H1 (cell line): Measurements from ENCODE around the gene PLD3. TPM values are rescaled to one million over a fixed set of nuclear protein-coding genes. Genes with fewer than 3 reads are reported as not detected.
A peak's percentile ranks its signal among the peaks of the same experiment; 100 is the strongest.

Experiments used
- CTCF ChIA-PET: fragments of 300-600 bp; sonication (Branson Sonifier 250); formaldehyde crosslinking; loops from one replicate; lab custom pipeline; 2021; ENCODE audit not compliant: partially characterized antibody; lab: Charles Lee
- POLR2A ChIA-PET: fragments of 300-600 bp; sonication (Branson Sonifier 250); formaldehyde crosslinking; loops from one replicate; lab custom pipeline; 2021; ENCODE audit warnings: inconsistent platforms; ENCODE audit not compliant: partially characterized antibody; lab: Charles Lee
- DNase-seq, 2 experiments: peaks; one replicate each; pipeline versions ENCODE4 v3.0.0 to v3.0.0-alpha.2; 2010 to 2022; ENCODE audit warnings: low spot score in 2 of 2, low read depth in 1 of 2, mixed read lengths in 1 of 2
- FAIRE-seq: peaks from 2 replicates; lab custom pipeline; 2011; peaks lifted over from hg19 to GRCh38; lab: Jason Lieb, UNC
- H2AFZ ChIP-seq: 2 replicates; pipeline ENCODE4 v1.8.1; 2012; ENCODE audit warnings: low read length, inconsistent platforms
- H2AK5ac ChIP-seq: 2 replicates; pipeline ENCODE4 v1.6.1; 2013; ENCODE audit warnings: low read depth, low read length
- H2BK120ac ChIP-seq: replicated peaks from 2 replicates; pipeline ENCODE3; 2013; ENCODE audit warnings: low read depth, low read length, inconsistent platforms
- H2BK12ac ChIP-seq: 2 replicates; pipeline ENCODE4 v1.6.1; 2013; ENCODE audit warnings: low read depth, low read length
- H2BK15ac ChIP-seq: 2 replicates; pipeline ENCODE4 v1.6.1; 2013; ENCODE audit warnings: low read length
- H2BK20ac ChIP-seq: 2 replicates; pipeline ENCODE4 v1.6.1; 2013; ENCODE audit warnings: low read length
- H2BK5ac ChIP-seq: 2 replicates; pipeline ENCODE4 v1.6.1; 2013; ENCODE audit warnings: low read depth, low read length
- H3K14ac ChIP-seq: 2 replicates; pipeline ENCODE4 v1.6.1; 2013; ENCODE audit warnings: inconsistent platforms; ENCODE audit not compliant: insufficient read length
- H3K18ac ChIP-seq: 2 replicates; pipeline ENCODE4 v1.6.1; 2013; ENCODE audit warnings: low read length; ENCODE audit errors: extremely low read depth
- H3K23ac ChIP-seq: 2 replicates; pipeline ENCODE4 v1.6.1; 2013; ENCODE audit warnings: inconsistent platforms; ENCODE audit not compliant: insufficient read length
- H3K23me2 ChIP-seq: 2 replicates; pipeline ENCODE4 v1.6.1; 2013; ENCODE audit warnings: low read depth, low read length
- H3K27ac ChIP-seq: 2 replicates; pipeline ENCODE4 v1.6.1; 2011; ENCODE audit warnings: low read depth, low read length, inconsistent platforms
- H3K27me3 ChIP-seq, 4 experiments: replicated peaks in 1 of 4; 1 replicate in 1 of 4; 2 replicates in 3 of 4; pipeline versions ENCODE4 v1.6.1 to v1.8.1; 2011 to 2013; ENCODE audit warnings: low read length in 3 of 4, mild to moderate bottlenecking in 3 of 4, inconsistent platforms in 2 of 4, mixed read lengths in 2 of 4, moderate library complexity in 1 of 4; ENCODE audit not compliant: control insufficient read depth in 3 of 4, insufficient read depth in 3 of 4; ENCODE audit errors: extremely low read depth in 1 of 4
- H3K36me3 ChIP-seq, 4 experiments: 2 replicates each; pipeline versions ENCODE4 v1.6.1 to v1.8.1; 2011 to 2013; ENCODE audit warnings: mild to moderate bottlenecking in 4 of 4, low read length in 3 of 4, moderate library complexity in 2 of 4, control low read depth in 1 of 4, inconsistent platforms in 1 of 4; ENCODE audit not compliant: insufficient read depth in 4 of 4, control insufficient read depth in 2 of 4
- H3K4ac ChIP-seq: replicated peaks from 2 replicates; pipeline ENCODE3; 2013; ENCODE audit warnings: low read length, low read depth, mixed read lengths, inconsistent platforms; ENCODE audit not compliant: insufficient read length
- H3K4me1 ChIP-seq, 4 experiments: replicated peaks in 1 of 4; 1 replicate in 1 of 4; 2 replicates in 3 of 4; pipeline versions ENCODE4 v1.6.1 to v1.8.1; 2011 to 2013; ENCODE audit warnings: low read length in 3 of 4, inconsistent platforms in 2 of 4, mixed read lengths in 1 of 4; ENCODE audit not compliant: insufficient read depth in 4 of 4, control insufficient read depth in 3 of 4
- H3K4me2 ChIP-seq, 2 experiments: 2 replicates each; pipeline versions ENCODE4 v1.6.1 to v1.8.1; 2011 to 2013; ENCODE audit warnings: low read depth in 2 of 2, low read length in 2 of 2, control low read depth in 1 of 2, inconsistent platforms in 1 of 2, mild to moderate bottlenecking in 1 of 2; ENCODE audit not compliant: insufficient read depth in 1 of 2
- H3K4me3 ChIP-seq, 4 experiments: fragments of 200-600, 300-600 bp in 1 of 4; sonication (generic), shearing (Covaris generic), sonication (Bioruptor Twin) in 1 of 4; 2 replicates each; pipeline versions ENCODE4 v1.5.1 to v1.8.1; 2011 to 2016; ENCODE audit warnings: low read length in 4 of 4, low read depth in 3 of 4, control low read depth in 2 of 4, inconsistent platforms in 2 of 4, mild to moderate bottlenecking in 2 of 4, mixed read lengths in 1 of 4, moderate library complexity in 1 of 4; ENCODE audit not compliant: insufficient read depth in 2 of 4; ENCODE audit errors: extremely low read depth in 1 of 4
- H3K56ac ChIP-seq: replicated peaks from 2 replicates; pipeline ENCODE3; 2013; ENCODE audit warnings: low read depth, mild to moderate bottlenecking, mixed read lengths, low read length, inconsistent platforms; ENCODE audit not compliant: insufficient read length
- H3K79me1 ChIP-seq: 2 replicates; pipeline ENCODE4 v1.6.1; 2013; ENCODE audit warnings: low read depth, low read length, control low read depth
- H3K79me2 ChIP-seq, 2 experiments: 2 replicates each; pipeline versions ENCODE4 v1.6.1 to v1.8.1; 2012 to 2013; ENCODE audit warnings: low read length in 2 of 2, mild to moderate bottlenecking in 2 of 2, inconsistent platforms in 1 of 2; ENCODE audit not compliant: insufficient read depth in 2 of 2, control insufficient read depth in 1 of 2
- H3K9ac ChIP-seq, 4 experiments: replicated peaks in 1 of 4; 1 replicate in 1 of 4; 2 replicates in 3 of 4; pipeline versions ENCODE4 v1.6.1 to v1.8.1; 2011 to 2013; ENCODE audit warnings: low read depth in 3 of 4, low read length in 3 of 4, control low read depth in 2 of 4, mild to moderate bottlenecking in 2 of 4, moderate library complexity in 2 of 4, inconsistent platforms in 1 of 4; ENCODE audit errors: extremely low read depth in 1 of 4
- H3K9me3 ChIP-seq, 2 experiments: 2 replicates each; pipeline versions ENCODE4 v1.6.1 to v1.8.1; 2012 to 2013; ENCODE audit warnings: mild to moderate bottlenecking in 2 of 2, moderate library complexity in 2 of 2, control low read depth in 1 of 2, inconsistent platforms in 1 of 2, low read depth in 1 of 2, low read length in 1 of 2, mixed read lengths in 1 of 2; ENCODE audit not compliant: insufficient read depth in 2 of 2
- H4K20me1 ChIP-seq, 2 experiments: replicated peaks in 1 of 2; 2 replicates each; pipeline versions ENCODE3 to v1.8.1; 2011 to 2013; ENCODE audit warnings: inconsistent platforms in 2 of 2, low read length in 2 of 2, mild to moderate bottlenecking in 1 of 2; ENCODE audit not compliant: insufficient read depth in 2 of 2, control insufficient read depth in 1 of 2
- H4K5ac ChIP-seq: 2 replicates; pipeline ENCODE4 v1.6.1; 2013; ENCODE audit warnings: low read length, low read depth, mixed read lengths, inconsistent platforms; ENCODE audit not compliant: insufficient read length
- H4K8ac ChIP-seq: 2 replicates; pipeline ENCODE4 v1.8.0; 2013; ENCODE audit warnings: mild to moderate bottlenecking, moderate library complexity, low read length, inconsistent platforms; ENCODE audit not compliant: insufficient read depth; ENCODE audit errors: extremely low read depth
- H4K91ac ChIP-seq: replicated peaks from 2 replicates; pipeline ENCODE3; 2013; ENCODE audit warnings: low read length, mixed read lengths, inconsistent platforms; ENCODE audit not compliant: insufficient read length
- BRCA1 ChIP-seq: IDR thresholded peaks from 2 replicates; pipeline ENCODE4 v1.6.1; 2012; ENCODE audit warnings: low read depth, low read length, improper control_type of control experiment
- HDAC6 ChIP-seq: IDR thresholded peaks from one replicate; pipeline ENCODE4 v1.7.1; 2012; ENCODE audit warnings: low read depth, mild to moderate bottlenecking, inconsistent platforms, low read length, moderate library complexity
- TBP ChIP-seq: IDR thresholded peaks from 2 replicates; pipeline ENCODE4 v1.6.1; 2011; ENCODE audit warnings: low read depth, low read length, improper control_type of control experiment
- YY1 ChIP-seq: IDR thresholded peaks from 2 replicates; pipeline ENCODE4 v1.6.1; 2011; ENCODE audit warnings: low read depth, mild to moderate bottlenecking, low read length
- WGBS, 2 experiments: shearing (Covaris generic) in 1 of 2; methylation state at CpG; one replicate each; pipeline versions ENCODE4 v1.1.6 to v1.1.7; 2013 to 2015; ENCODE audit warnings: low lambda C conversion rate in 2 of 2, mixed read lengths in 2 of 2, inconsistent platforms in 1 of 2, low coverage in 1 of 2, missing lambda C conversion rate in 1 of 2; ENCODE audit not compliant: insufficient replicate concordance in 2 of 2, insufficient coverage in 1 of 2, insufficient read length in 1 of 2; ENCODE audit errors: extremely low coverage in 1 of 2, missing lambda C conversion rate in 1 of 2; 5-methylcytosine and 5-hydroxymethylcytosine counted together
- polyA plus RNA-seq, 7 experiments: library from polyadenylated mRNA; depleted of rRNA in 3 of 7; stranded (reverse) in 5 of 7; unstranded in 2 of 7; fragments of >200 nt in 5 of 7; fragments of 200-250 nt in 2 of 7; gene quantifications; 1 replicate in 5 of 7; 2 replicates in 1 of 7; 4 replicates in 1 of 7; pipeline versions ENCODE4 v1.2.1 to v1.2.3, GENCODE V29; 2011 to 2013; ENCODE audit warnings: missing spikeins in 2 of 7, mixed read lengths in 2 of 7
- total RNA-seq: library from RNA; stranded (reverse); fragmentation: NEBNext Ultra II Directional; extraction: Animal tissue kit (Norgen Biotek cat#: 25700); gene quantifications from 2 replicates; pipeline ENCODE4 v1.2.1, GENCODE V29; 2021

PLD3 gene
- total and polyA plus RNA-seq, 2 of the 8 experiments (the other 6 are each of a cell fraction or from before 2014, with no cell fraction given): 180 to 543 TPM

GRCh38 chr19:40331052-40331451 lies 17.4 kb upstream of the PLD3 start:
- no peak overlapping the region for H4K91ac ChIP-seq
- H2BK12ac ChIP-seq: no peak overlapping the region
- H3K4ac ChIP-seq: no peak overlapping the region
- H3K23ac ChIP-seq: no peak overlapping the region
- peak overlapping the region; percentile 25; the same call in 1 of the 2 replicates for H4K8ac ChIP-seq
- no peak overlapping the region for H3K56ac ChIP-seq
- H3K79me2 ChIP-seq: no peaks in the 10 kb centered on the region
- no peak for DNase-seq
- no peak overlapping the region for H2BK120ac ChIP-seq
- no peak overlapping the region for H3K14ac ChIP-seq
- no peak overlapping the region for H3K9ac ChIP-seq
- no peak overlapping the region for H4K5ac ChIP-seq
- H2BK20ac ChIP-seq: no peak overlapping the region
- no peak overlapping the region for H2AK5ac ChIP-seq
- TF ChIP-seq HDAC6 (no peak), BRCA1 (no peak), TBP (no peak), YY1 (no peak)
- TF ChIP-seq, all 59 proteins: peak for 0
- Histone ChIP-seq H3K4me3 (no peak overlapping the region), H2BK5ac (0 out of 2 replicates have a peak overlapping the region, but pooled peaks have one; percentile 27), H3K27ac (0 out of 2 replicates have a peak overlapping the region, but pooled peaks have one; percentile 3), H3K4me1 (0 out of 7 replicates have a peak, but pooled peaks cover 0 to 3% (median 0%) of the 10 kb centered on the region in 4 experiments), H4K20me1 (peaks cover 0 to 2% of the 10 kb centered on the region in 2 experiments), H3K23me2 (no peaks in the 10 kb centered on the region), H2AFZ (no peak overlapping the region), H3K18ac (no peak overlapping the region), H3K27me3 (no peaks in the 10 kb centered on the region), H3K4me2 (no peak overlapping the region), H3K79me1 (no peaks in the 10 kb centered on the region), H2BK15ac (no peak overlapping the region), H3K9me3 (no peaks in the 10 kb centered on the region), H3K36me3 (peaks cover under 1 to 20% (median 11%) of the 10 kb centered on the region in 4 experiments)
- WGBS, 2 experiments: 80% methylated on average over 5 of the region's 5 CpGs; no CpG with 5 or more reads in 1 of the 2 experiments
- POLR2A ChIA-PET: interaction anchor here (1.3 to 1.4 kb wide), 2 partner anchors 10 to 48 kb away, joined by 3 to 4 read pairs; no protein-coding TSS in a partner anchor
- CTCF ChIA-PET: interaction anchor here (0.6 to 1.0 kb wide), 4 partner anchors 24 to 75 kb away, joined by 3 to 4 read pairs (median 3); no protein-coding TSS in a partner anchor
- no peak for FAIRE-seq
